Activated naive CD4-positive, alpha-beta T cell treated with Interleukin-2 at 50 U/mL for 16 hours (primary cell): ENCODE results near the gene USP20.

Source experiments
- DNase-seq: peaks from one replicate; pipeline ENCODE4 v3.0.0-alpha.2; 2020

USP20 gene

GRCh38 chr9:129894120-129894823 is 59.0 kb downstream of the USP20 start:
- peak; percentile 29 for DNase-seq

DNA sequence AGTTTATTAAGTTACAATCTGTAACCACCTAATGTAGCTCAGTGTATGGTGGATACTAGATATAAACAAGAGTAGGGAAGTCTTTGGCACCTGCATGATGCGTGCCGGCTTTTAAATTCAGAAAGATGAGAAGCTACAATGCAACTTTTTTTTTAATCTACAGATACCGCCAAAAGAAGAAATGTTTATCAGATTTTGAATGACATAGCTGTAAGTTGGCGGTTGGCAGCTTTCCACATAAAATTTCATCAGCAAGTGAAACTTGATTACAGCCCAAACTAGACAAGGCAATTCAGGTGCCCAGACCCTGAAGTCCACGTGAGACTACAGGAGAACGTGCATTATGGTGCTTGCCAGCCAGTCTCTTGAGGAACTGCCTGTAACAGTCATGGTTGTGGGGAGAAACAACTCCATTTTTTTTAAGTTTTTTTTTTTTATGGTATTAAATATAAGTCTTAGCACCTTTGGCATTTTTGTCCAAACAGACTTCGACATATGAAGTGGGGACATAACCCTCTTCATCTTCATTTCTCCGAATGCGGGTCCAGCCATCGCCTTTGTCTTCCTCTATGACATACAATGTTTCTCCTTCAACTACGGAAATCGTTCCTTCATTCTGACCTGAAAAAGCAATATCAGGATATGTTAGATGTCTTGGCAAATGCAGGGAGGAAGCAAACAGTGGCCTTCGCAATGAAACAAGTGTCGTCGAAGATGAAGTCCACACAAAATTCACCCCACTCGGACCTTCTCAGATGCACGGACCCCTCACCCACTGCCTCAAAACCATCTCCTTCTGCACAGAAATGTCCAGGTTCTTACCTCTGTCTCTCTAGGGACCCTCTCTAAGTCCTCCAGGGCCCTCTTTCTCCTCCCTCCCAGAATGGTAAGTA is 60.4 kb downstream of the USP20 start:
- DNase-seq: peak; percentile 40

GRCh38 chr9:129897263-129897662 is 62.0 kb downstream of the USP20 start:
- DNase-seq: no peak

DNA sequence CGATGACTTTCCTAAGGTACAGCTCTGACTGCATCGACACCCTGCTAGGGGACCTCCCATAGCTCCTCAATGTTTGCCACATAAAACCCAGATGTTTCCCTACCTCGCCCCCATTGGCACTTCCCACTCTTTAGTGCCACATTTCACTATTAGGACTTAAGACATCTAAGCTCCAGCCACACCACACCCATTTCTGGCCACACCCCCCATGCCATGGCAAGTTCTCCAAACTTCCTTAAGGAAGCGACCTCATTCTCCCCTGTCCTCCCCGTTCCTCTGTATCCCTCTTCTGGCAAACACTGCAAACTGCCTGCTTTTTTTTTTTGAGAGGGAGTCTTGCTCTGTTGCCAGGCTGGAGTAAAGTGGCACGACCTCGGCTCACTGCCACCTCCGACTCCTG is 62.9 kb downstream of the USP20 start:
- no peak for DNase-seq

- no peak for DNase-seq
Measured at GRCh38 chr9:129899620-129900019, 64.4 kb downstream of the USP20 start.

GRCh38 chr9:129900263-129901027 is 65.2 kb downstream of the USP20 start:
- no peak for DNase-seq

DNA sequence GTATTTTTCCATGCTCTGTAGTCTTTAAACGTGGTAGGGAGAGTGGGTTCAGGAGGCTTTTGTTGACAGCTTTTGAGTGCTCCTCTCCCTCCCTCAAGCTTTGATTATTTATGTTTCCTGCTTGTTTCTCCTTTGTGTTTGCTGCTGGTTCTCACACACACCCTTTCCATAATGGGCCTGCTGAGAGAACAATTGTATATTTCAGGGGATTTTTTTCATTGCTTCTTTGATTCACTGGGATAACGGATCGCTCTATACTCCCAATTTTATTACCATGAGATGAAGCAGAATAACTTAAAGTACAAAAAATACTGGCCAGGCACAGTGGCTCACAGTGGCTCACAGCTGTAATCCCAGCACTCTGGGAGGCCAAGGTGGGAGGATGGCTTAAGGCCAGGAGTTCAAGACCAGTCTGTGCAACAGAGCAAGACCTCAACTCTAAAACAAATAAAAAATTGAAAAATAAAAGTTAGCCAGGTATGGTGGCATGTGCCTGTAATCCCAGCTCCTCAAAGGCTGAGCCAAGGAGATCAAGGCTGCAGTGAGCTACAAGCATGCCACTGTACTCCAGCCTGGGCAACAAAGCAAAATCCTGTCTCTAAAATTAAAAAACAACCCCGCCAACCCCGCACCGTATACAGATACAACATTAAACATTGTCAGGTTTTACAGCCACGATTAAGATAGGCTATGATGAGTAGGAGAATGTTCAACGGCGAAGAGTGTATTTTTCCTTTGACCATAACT is 66.9 kb downstream of the USP20 start:
- no peak for DNase-seq

DNA sequence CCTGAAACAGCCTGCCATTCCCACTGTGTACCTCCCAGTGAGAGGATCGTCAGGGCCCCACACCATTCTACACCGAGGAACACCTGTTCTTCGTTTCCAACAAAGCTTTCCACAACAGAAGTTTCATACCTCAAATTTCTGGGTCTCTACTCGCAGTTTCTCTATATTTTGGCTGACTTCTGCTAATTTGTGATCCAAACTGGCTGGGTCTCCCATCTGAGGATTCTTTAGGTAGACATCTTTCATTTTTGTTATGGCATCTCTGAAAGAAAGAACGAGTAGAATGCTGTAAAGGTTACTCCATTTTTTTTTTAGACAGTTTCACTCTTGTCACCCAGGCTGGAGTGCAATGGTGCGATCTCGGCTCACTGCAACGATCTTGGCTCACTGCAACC is 67.5 kb downstream of the USP20 start:
- no peak for DNase-seq

- no peak for DNase-seq
Measured at GRCh38 chr9:129904734-129905133, 69.5 kb downstream of the USP20 start.

GRCh38 chr9:129906298-129906697 is 71.0 kb downstream of the USP20 start:
- DNase-seq: no peak

- DNase-seq: no peak
Measured at GRCh38 chr9:129907201-129907600, 71.9 kb downstream of the USP20 start.

GRCh38 chr9:129908906-129909305 is 73.6 kb downstream of the USP20 start:
- DNase-seq: no peak

GRCh38 chr9:129909851-129910250 is 74.6 kb downstream of the USP20 start:
- no peak for DNase-seq

GRCh38 chr9:129910628-129911567 is 75.6 kb downstream of the USP20 start:
- no peak for DNase-seq

DNA sequence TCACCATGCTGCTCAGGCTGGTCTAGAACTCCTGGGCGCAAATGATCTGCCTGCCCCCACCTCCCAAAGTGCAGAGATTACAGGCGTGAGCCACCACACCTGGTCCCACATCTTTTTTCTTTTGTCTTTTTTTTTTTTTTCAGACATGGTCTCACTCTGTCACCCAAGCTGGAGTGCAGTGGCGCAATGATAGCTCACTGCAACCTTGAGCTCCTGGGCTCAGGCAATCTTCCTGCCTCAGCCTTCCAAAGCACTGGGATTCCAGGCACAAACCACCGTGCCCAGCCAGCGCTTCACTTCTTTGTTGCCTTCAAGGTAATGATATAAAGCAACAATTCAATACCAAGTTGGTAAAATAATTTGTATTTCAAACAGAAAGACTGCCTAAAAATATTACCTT is 78.8 kb downstream of the USP20 start:
- no peak for DNase-seq

- DNase-seq: no peak
Measured at GRCh38 chr9:129916707-129917106, 81.4 kb downstream of the USP20 start.

- DNase-seq: no peak
Measured at GRCh38 chr9:129918296-129918950, 83.2 kb downstream of the USP20 start.

- DNase-seq: no peak
Measured at GRCh38 chr9:129919277-129919676, 84.0 kb downstream of the USP20 start.

DNA sequence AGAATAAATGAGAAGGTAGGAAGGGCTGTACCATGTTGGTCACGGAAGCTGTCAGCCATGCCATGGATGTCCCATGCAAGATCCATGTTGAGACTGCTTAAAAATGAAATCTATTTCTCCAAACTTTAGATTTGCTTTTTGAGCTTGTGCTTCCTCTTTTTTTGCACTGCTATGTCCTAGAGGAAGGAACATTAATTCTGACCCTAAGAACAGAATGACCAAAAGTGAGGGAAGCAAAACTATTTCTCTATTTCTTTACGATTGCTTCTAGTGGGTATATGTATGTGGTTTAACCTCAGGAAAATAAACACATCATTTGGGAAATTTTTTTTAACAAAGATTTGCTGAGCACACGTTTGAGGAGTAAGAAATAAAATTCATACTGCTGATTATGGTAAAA is 84.6 kb downstream of the USP20 start:
- DNase-seq: no peak

GRCh38 chr9:129921905-129922304 is 86.6 kb downstream of the USP20 start:
- DNase-seq: no peak

- no peak for DNase-seq
Measured at GRCh38 chr9:129923589-129923988, 88.3 kb downstream of the USP20 start.
